Right lobe of liver (tissue), 6 donors: ENCODE measurements around the gene DNM3. TPM values are rescaled to one million over a fixed set of nuclear protein-coding genes. Genes with fewer than 3 reads are reported as not detected.

Experiments
- ATAC-seq, 4 donors: fragments of 200-7000 bp; cut with Tn5 transposase; one replicate each; pipeline ENCODE4 v1.9.1; 2020; ENCODE audit warnings: mild to moderate bottlenecking in 4 of 4, moderate library complexity in 4 of 4
- DNase-seq, 3 donors: peaks; one replicate each; pipeline ENCODE4 v3.0.0-alpha.2; 2020
- H3K27ac ChIP-seq, 3 donors: fragments of 200-600 bp; one replicate each; pipeline ENCODE4 v1.8.0; 2022
- H3K27me3 ChIP-seq, 2 donors: fragments of 200-600 bp; one replicate each; pipeline ENCODE4 v1.8.0; 2022
- H3K36me3 ChIP-seq, 4 donors: fragments of 200-600 bp; sonication (generic) in 1 of 4; one replicate each; pipeline versions ENCODE4 v1.5.1 to v1.8.0; 2017 to 2022; ENCODE audit warnings: control low read depth in 1 of 4
- H3K4me1 ChIP-seq, 4 donors: fragments of 200-600 bp; sonication (generic) in 1 of 4; one replicate each; pipeline versions ENCODE4 v1.5.1 to v1.8.0; 2017 to 2022; ENCODE audit warnings: control low read depth in 1 of 4
- H3K4me3 ChIP-seq, 3 donors: fragments of 200-600 bp; one replicate each; pipeline ENCODE4 v1.8.0; 2022
- H3K9me3 ChIP-seq, 4 donors: fragments of 200-600 bp; sonication (generic) in 1 of 4; one replicate each; pipeline versions ENCODE4 v1.5.1 to v1.8.0; 2017 to 2022; ENCODE audit warnings: control low read depth in 1 of 4
- CTCF ChIP-seq, 4 donors: fragments of 200-600 bp in 3 of 4; fragments of 450-650 bp in 1 of 4; IDR thresholded peaks; one replicate each; pipeline versions ENCODE4 v1.5.1 to v1.8.0; 2016 to 2022; ENCODE audit warnings: antibody characterized with exemption in 4 of 4, mild to moderate bottlenecking in 2 of 4
- POLR2A ChIP-seq: fragments of 450-650 bp; IDR thresholded peaks from one replicate; pipeline ENCODE4 v1.6.1; 2017; ENCODE audit warnings: antibody characterized with exemption, mild to moderate bottlenecking
- WGBS: methylation state at CpG from one replicate; pipeline ENCODE4 v1.1.6; 2018; ENCODE audit warnings: low coverage, low lambda C conversion rate; ENCODE audit not compliant: insufficient coverage; ENCODE audit errors: missing lambda C conversion rate; 5-methylcytosine and 5-hydroxymethylcytosine counted together
- intact Hi-C, 2 donors: fragments of 100-400 bp; cut with DNase I; formaldehyde crosslinking; loops; one replicate each; pipeline versions ENCODE4 v1.11.2 to v1.14.1; 2022
- total RNA-seq, 6 experiments: library from RNA; depleted of rRNA in 2 of 6; stranded (reverse); fragments of >200 nt in 2 of 6; fragmentation: NEBNext Ultra II Directional in 3 of 6; extraction: Animal tissue kit (Norgen Biotek cat#: 25700) in 3 of 6; gene quantifications; one replicate each; pipeline versions ENCODE4 v1.1.0 to v1.2.4, GENCODE V29; 2016 to 2023
- donor health status: DM: no; HTN: yes; CAD: no.
- donor health status: DM: no; HTN: no; CAD: no.
- donor health status: DM: no; HTN: no; CAD: no.
- donor health status: DM: no; HTN: yes; CAD: no.
- donor health status: DM: no; HTN: yes; CAD: no.

The DNM3 gene
- total RNA-seq, 6 experiments from 2014 or later = 0.29 to 0.92 (median 0.43) TPM

- Histone ChIP-seq H3K27ac (no peak within 1 kb of the TSS), H3K36me3 (no peaks in the 10 kb centered on the region), H3K27me3 (no peaks in the 10 kb centered on the region), H3K9me3 (no peaks in the 10 kb centered on the region), H3K4me3 (no peak within 1 kb of the TSS), H3K4me1 (no peaks in the 10 kb centered on the region)
- no peak for TF ChIP-seq POLR2A
- TF ChIP-seq CTCF (IDR thresholded peaks at IDR 0.05) = no peak
- ATAC-seq (no peak), DNase-seq (no peak)
- WGBS = 82% methylated on average over 1 of the region's 1 CpG
- intact Hi-C loops = no loop called here
Observed at GRCh38 chr1:172420385-172420784, 579.1 kb downstream of the DNM3 start, which contains the start of gene C1orf105. C1orf105 (plus strand) TSS chr1:172420685; CDS start chr1:172420886, 201 bp downstream.

- Histone ChIP-seq H3K36me3 (no peaks in the 10 kb centered on the region), H3K4me3 (no peak overlapping the region), H3K27me3 (no peaks in the 10 kb centered on the region), H3K4me1 (no peaks in the 10 kb centered on the region), H3K9me3 (no peaks in the 10 kb centered on the region), H3K27ac (no peak overlapping the region)
- no peak for ATAC-seq
- no peak for DNase-seq
- 96% methylated on average over 3 of the region's 5 CpGs for WGBS
- intact Hi-C loops = no loop called here
- TF ChIP-seq CTCF (IDR thresholded peaks at IDR 0.05) (no peak), POLR2A (no peak)
Observed at GRCh38 chr1:172421974-172422604, 580.8 kb downstream of the DNM3 start.

- intact Hi-C loops = no loop called here
- H3K4me3 ChIP-seq = no peak overlapping the region
- no peak overlapping the region for H3K27ac ChIP-seq
- TF ChIP-seq CTCF (IDR thresholded peaks at IDR 0.05) = no peak
- no peak for TF ChIP-seq POLR2A
- DNase-seq = no peak
- no peak for ATAC-seq
- no peaks in the 10 kb centered on the region for H3K9me3 ChIP-seq
- WGBS = 78% methylated on average over 2 of the region's 2 CpGs
- no peaks in the 10 kb centered on the region for H3K4me1 ChIP-seq
- no peaks in the 10 kb centered on the region for H3K36me3 ChIP-seq
- no peaks in the 10 kb centered on the region for H3K27me3 ChIP-seq
Observed at GRCh38 chr1:172423336-172423735, 582.0 kb downstream of the DNM3 start.

- H3K27ac ChIP-seq = no peak overlapping the region
- H3K9me3 ChIP-seq = no peaks in the 10 kb centered on the region
- intact Hi-C loops = no loop called here
- DNase-seq (no peak), ATAC-seq (no peak)
- 100% methylated on average over 3 of the region's 3 CpGs for WGBS
- no peaks in the 10 kb centered on the region for H3K27me3 ChIP-seq
- no peaks in the 10 kb centered on the region for H3K4me1 ChIP-seq
- H3K4me3 ChIP-seq = no peak overlapping the region
- TF ChIP-seq CTCF (IDR thresholded peaks at IDR 0.05) (no peak), POLR2A (no peak)
- no peaks in the 10 kb centered on the region for H3K36me3 ChIP-seq
Observed at GRCh38 chr1:172425339-172425738, 584.0 kb downstream of the DNM3 start.
